HG02884 (cell line): ENCODE measurements around the gene TSR2.
"Not testable (repeated sequence)": the region's sequence is repeated elsewhere in the genome, so short reads cannot be mapped to it uniquely, and the experiment has no call there.

ENCODE experiments used
- ATAC-seq: cut with Tn5 transposase; IDR thresholded peaks from one replicate; pipeline ENCODE4 v1.9.1; 2021; ENCODE audit warnings: mild to moderate bottlenecking, moderate library complexity; ENCODE audit not compliant: unreplicated experiment

The TSR2 gene

GRCh38 chrX:54470054-54470760 lies 30.0 kb downstream of the TSR2 start:
- no peak for ATAC-seq

DNA sequence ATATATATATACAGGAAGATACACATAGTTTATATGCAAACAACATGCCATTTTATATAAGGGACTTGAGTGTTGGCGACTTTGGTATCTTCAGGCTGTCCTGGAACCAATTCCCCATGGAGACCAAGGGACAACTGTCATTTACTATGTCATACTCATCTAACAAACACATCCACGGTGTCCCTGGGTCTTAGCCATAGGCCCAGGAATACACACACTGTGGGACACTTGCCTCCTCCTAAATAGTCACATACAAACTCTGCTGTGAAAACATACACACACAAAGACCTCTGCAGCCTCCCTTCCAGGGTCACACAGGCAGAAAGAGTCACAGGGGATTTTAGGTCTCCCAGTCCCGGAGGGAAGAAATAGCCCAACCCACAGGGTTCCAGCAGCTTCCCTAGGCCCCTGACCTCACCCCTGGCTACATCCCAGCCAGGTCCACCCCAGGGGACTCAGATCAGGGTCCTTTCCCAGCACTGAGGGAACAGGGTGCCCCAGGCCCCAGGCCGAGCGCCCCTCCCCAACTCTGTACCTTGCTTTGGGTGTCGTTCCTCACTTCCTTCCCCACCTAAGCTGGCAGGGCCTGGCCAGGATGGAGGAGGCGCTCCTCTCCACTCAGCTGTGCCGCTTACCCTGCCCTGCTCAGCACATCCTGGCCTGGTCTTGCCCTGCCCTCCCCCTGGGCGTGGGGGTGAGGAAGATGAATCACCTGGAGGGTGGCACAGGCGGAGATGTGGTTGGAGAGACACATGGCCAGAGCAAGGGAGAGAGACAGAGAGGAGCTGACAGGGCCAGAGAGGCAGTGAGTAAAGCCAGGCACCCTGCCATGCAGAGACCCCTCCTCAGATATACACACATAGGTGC lies 34.0 kb downstream of the TSR2 start:
- ATAC-seq: no peak

DNA sequence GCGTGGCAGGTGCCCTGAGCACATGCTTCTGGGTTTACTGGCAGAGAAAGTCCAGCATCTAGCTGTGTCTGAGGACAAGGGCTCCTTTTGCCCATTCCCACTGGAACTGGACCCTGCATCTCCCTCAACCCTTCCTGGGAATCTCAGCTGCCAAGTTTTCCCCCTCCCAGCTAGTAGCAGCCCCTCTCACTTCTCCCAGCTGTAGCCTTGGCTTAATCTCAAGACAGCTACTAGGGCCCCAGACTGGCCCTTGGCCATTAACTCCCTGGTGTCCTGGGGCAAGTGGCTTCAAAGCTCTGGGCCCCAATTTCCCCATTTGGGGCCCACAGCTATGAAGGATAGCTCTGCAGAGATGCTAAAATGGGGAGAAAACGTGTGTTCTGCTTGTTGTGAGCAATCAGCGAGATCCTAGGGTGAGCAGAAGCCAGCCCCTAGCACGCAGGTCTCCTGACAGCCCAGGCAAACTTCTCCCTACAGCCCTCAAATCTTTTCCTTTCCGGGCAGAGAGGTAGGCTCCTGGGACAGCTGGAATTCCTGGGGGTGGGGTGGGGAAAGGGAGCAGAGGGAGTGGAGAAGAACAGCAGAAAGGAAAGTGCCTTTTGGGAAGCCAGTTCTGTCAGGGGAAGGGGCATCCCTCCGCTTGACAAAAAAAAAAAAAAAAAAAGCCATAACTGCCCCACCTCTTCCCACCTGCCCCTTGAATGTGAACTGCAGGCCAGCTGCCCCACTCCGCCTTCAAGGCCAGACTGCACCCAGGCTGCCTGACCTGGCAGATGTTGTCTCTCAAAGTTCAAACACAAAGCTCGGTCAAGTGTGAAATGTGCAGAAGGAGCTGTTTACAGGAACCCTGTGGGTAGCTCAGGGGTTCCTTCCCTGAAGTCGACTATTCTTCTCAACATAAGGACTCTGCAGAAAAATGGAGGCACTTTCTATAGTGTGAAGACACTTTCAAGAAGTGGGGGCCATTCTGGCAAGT lies 39.2 kb downstream of the TSR2 start:
- no peak for ATAC-seq

GRCh38 chrX:54482839-54483593 lies 42.8 kb downstream of the TSR2 start:
- ATAC-seq: no peak

DNA sequence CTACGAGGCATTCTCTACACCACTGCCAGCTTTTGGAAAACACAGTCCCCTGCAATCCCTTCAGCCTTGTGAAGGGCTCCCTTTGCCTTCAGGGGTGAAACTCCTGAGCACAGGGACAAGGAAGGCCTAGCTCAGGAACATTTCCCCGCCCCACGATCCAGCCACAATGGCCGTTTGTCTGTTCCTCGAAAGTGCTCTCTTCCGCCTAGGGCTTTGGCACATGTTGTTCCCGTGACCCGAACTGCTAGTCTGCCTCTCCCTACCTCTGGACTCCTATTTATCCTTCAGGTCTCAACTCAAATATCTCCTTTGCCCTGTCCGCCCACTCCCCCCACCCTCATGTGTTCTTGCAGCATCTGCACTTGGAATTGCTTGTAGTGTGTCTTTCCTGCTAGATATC lies 43.7 kb downstream of the TSR2 start:
- no peak for ATAC-seq

DNA sequence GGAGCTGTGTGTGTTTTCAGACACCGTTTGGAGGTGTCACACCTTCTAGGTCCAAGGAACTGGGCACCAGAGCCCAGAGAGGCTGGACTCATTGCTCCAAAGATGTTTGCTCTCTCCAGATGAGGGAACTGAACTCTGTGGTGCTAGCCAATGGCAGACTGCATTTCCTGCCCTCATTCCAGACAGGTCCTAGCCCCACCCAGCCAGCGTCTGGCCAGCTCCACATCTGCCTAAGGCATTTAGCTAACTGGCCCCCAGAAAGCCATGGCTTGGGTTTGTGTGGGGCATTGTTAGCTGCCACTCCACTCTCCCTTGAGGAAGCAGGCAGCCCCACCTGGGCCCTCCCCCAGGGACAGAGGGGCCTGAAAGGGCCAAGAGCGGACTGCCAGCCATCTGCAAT lies 44.5 kb downstream of the TSR2 start:
- no peak for ATAC-seq

- not testable (repeated sequence) for ATAC-seq
Observed at GRCh38 chrX:54489819-54490218, 49.6 kb downstream of the TSR2 start.

DNA sequence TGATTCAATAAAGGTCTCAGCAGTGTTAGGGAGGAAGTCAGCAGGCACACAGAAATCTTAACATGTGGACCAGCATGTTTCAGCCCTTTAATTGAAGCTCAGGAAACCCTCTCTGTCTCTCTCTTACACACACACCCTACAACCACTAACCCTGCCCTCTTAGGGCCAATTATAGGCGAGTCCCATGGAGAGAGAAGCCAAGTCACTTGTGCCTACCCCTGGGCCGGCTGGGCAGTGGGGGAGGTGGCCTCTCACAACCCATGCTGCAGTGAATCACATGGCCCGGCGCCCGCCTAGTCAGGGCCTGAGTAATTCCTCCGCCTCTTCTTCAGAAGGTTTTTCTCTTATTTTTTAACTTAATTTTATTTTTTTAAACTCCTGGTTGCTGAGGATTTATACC lies 52.1 kb downstream of the TSR2 start:
- no peak for ATAC-seq

DNA sequence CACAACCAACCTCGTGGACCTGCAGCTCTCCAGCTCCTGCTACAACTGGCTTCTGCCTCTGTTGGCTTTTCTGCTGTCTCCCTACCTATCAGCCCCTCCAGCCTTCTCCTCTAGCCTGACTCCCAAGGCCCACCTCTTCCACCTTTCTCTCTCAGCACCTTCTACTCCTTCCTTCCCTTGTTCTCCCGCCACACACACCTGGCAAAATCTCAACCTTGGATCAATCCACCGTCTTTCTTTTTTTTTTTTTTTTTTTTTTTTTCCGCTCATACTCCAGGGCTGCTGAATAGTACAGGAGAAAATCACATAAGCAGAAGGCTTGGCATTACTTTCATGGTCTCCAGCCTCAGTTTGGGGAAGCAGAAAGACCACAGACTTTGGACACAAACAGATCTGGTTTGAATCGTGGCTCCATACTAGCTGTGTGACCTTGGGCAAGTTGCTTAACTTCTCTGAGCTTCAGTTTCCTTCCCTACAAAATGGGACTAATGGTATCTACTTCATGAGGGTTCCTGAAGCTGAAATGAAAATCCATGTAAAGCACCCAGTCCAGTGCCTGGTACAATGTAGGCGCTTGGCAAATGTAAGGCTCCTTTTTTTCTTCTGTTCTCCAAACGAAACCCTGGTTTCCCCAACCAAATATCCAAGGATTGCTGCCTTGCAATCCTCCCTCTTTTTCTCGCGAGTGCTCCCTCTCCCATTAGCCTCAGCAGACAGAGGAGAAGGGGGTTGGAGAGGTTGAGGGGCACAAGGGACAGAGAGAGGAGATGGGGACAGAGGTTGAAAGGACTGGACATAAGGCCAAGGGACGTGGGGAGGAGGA lies 54.2 kb downstream of the TSR2 start:
- ATAC-seq: no peak
